ENCODE measurements around the gene HOXA1.

The HOXA1 gene

GRCh38 chr7:27132214-27132613 is 36.4 kb upstream of the HOXA1 start:
- Histone ChIP-seq H3K9me3 (ENCODE audit: control insufficient read depth, low read length) (no peaks in the 10 kb centered on the region), H2AFZ (no peak overlapping the region), H3K27me3 (ENCODE audit: control insufficient read depth, insufficient read depth, low read length) (no peaks in the 10 kb centered on the region), H3K9ac (no peak overlapping the region), H3K79me2 (no peaks in the 10 kb centered on the region), H3K36me3 (ENCODE audit: control insufficient read depth, insufficient read depth, low read length) (no peaks in the 10 kb centered on the region), H3K4me3 (ENCODE audit: low read depth, low read length) (no peak overlapping the region), H3K4me1 (no peaks in the 10 kb centered on the region), H3K4me2 (ENCODE audit: low read length) (no peak overlapping the region), H3K27ac (no peak overlapping the region)
- TF ChIP-seq CTCF (IDR thresholded peaks at IDR 0.05): no peak

DNA sequence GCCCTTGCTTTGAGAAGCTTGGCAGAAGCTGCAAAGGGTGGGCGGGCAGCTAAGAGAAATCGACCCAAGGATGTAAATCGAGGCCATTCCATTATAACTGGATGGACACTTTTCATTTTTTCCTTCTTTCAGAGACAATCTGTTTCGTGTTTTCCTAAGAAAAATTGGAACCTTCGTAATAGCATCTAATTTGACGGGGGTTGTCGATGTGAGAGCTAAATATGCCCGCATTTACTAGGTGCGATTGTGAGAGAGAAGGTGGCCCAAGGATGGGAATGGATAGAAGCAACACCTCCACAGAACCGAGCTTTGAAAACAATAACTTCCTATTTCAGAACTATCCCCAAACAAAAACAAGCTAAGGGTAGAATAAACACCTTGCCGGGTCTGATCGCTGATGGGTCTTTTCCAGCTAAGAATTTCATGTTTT is 35.6 kb upstream of the HOXA1 start:
- peak overlapping the region; percentile 77 for H3K4me3 ChIP-seq (ENCODE audit: low read depth, low read length)
- no peak for TF ChIP-seq CTCF (IDR thresholded peaks at IDR 0.05)
- no peaks in the 10 kb centered on the region for H3K79me2 ChIP-seq
- no peaks in the 10 kb centered on the region for H3K9me3 ChIP-seq (ENCODE audit: control insufficient read depth, low read length)
- H2AFZ ChIP-seq: no peak overlapping the region
- H3K36me3 ChIP-seq (ENCODE audit: control insufficient read depth, insufficient read depth, low read length): no peaks in the 10 kb centered on the region
- peak overlapping the region; percentile 98 for H3K4me2 ChIP-seq (ENCODE audit: low read length)
- H3K27ac ChIP-seq: no peak overlapping the region
- H3K27me3 ChIP-seq (ENCODE audit: control insufficient read depth, insufficient read depth, low read length): no peaks in the 10 kb centered on the region
- no peaks in the 10 kb centered on the region for H3K4me1 ChIP-seq
- no peak overlapping the region for H3K9ac ChIP-seq

GRCh38 chr7:27130540-27131389 is 35.0 kb upstream of the HOXA1 start, which contains the start of gene HOXA4:
Gene HOXA4, minus strand, starts transcription at chr7:27130757. Its CDS starts 24 bp downstream, at chr7:27130733.
- Histone ChIP-seq H3K27ac (peak within 1 kb of the TSS; percentile 16), H3K27me3 (ENCODE audit: control insufficient read depth, insufficient read depth, low read length) (no peaks in the 10 kb centered on the region), H2AFZ (peak within 1 kb of the TSS; percentile 48)

GRCh38 chr7:27129729-27130539 is 34.1 kb upstream of the HOXA1 start:
- Histone ChIP-seq H3K27ac (peak overlapping the region; percentile 16), H3K79me2 (no peaks in the 10 kb centered on the region), H3K4me1 (no peaks in the 10 kb centered on the region), H3K9ac (no peak overlapping the region), H2AFZ (no peak overlapping the region), H3K4me2 (ENCODE audit: low read length) (peak overlapping the region; percentile 98), H3K9me3 (ENCODE audit: control insufficient read depth, low read length) (no peaks in the 10 kb centered on the region), H3K36me3 (ENCODE audit: control insufficient read depth, insufficient read depth, low read length) (no peaks in the 10 kb centered on the region), H3K4me3 (ENCODE audit: low read depth, low read length) (peak overlapping the region; percentile 88), H3K27me3 (ENCODE audit: control insufficient read depth, insufficient read depth, low read length) (no peaks in the 10 kb centered on the region)
- no peak for TF ChIP-seq CTCF (IDR thresholded peaks at IDR 0.05)

More at GRCh38 chr7:27130540-27131389, 35.0 kb upstream of the HOXA1 start, which contains the start of gene HOXA4:
- no peaks in the 10 kb centered on the region for H3K4me1 ChIP-seq
- H3K4me2 ChIP-seq (ENCODE audit: low read length): peak within 1 kb of the TSS; percentile 98
- H3K79me2 ChIP-seq: no peaks in the 10 kb centered on the region
- no peak within 1 kb of the TSS for H3K9ac ChIP-seq
- H3K9me3 ChIP-seq (ENCODE audit: control insufficient read depth, low read length): no peaks in the 10 kb centered on the region
- no peaks in the 10 kb centered on the region for H3K36me3 ChIP-seq (ENCODE audit: control insufficient read depth, insufficient read depth, low read length)
- TF ChIP-seq CTCF (IDR thresholded peaks at IDR 0.05): no peak
- H3K4me3 ChIP-seq (ENCODE audit: low read depth, low read length): peak within 1 kb of the TSS; percentile 88

All from parathyroid adenoma (tissue), 2 donors.